ENCODE results near the gene KANSL1.
"Not testable (repeated sequence)": the region's sequence is repeated elsewhere in the genome, so short reads cannot be mapped to it uniquely, and the experiment has no call there.

Gene KANSL1

DNA sequence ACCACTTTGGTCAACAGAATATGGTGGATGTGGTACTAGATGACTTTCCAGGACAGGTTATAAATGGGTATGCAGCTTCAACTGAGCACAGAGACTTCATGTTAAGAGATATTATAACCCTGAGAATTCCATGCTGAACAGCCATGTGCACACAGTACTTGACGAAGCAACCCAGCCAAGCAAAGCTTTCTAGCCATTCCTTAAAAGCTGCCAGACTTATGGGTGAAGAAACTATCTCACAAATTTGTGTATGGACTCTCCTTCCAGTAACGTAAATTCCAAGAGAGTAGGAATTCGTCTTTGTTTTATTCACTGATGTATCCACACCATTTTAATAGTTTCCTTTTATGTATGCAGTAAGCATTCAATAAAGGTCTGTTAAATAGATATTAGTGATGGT, 76.1 kb downstream of the KANSL1 start:
- DNase-seq (ENCODE audit: low read depth): no peak

DNA sequence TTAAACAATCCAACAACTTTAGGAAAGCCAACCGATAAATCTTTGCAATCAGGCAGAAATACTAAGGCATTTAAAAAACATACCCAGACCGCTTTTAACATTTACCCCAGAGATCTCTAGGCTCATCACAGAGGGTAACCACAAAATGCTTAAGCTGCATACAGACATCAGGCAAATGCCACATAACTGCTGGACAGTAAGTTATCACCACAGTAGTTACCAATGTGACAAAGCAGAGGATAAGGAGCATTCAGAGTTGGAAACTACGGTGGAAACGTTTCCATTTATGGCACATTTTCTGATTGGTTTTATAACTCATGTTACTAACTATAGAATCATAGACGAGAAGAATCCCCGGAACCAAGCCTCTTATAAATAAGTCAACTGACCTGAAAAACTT, 77.5 kb downstream of the KANSL1 start:
- DNase-seq (ENCODE audit: low read depth): no peak

DNA sequence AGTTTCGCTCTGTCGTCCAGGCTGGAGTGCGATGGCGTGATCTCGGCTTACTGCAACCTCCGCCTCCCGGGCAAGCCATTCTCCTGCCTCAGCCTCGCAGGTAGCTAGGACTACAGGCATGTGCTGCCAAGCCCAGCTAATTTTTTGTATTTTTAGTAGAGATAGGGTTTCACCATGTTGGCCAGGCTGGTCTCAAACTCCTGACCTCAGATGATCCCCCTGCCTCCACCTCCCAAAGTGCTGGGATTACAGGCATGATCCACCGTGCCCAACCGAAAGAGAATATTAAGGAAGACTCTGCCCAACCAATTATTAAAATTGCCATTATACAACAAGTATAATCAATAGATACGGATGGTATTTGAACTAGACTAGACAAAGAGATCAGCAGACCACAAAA, 82.0 kb downstream of the KANSL1 start:
- DNase-seq (ENCODE audit: low read depth): not testable (repeated sequence)

DNA sequence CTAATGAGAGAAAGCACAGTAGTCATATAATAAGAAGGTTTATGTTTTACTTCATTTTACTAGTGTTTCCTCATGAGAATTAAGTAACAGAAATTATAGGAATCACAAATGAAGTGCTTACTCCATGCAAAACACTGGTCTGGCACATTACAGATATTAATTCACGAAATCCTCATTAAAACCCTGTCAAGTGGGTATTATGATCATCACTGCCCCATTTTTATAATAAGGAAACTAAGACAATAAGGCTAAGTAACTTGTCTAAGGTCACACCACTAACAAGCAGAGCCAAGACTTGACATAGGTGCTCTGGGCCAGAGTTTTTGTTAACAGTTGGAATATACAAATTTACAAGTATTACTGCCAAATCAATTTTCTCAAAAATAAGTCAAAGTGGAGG, 83.0 kb downstream of the KANSL1 start:
- DNase-seq (ENCODE audit: low read depth): no peak

DNA sequence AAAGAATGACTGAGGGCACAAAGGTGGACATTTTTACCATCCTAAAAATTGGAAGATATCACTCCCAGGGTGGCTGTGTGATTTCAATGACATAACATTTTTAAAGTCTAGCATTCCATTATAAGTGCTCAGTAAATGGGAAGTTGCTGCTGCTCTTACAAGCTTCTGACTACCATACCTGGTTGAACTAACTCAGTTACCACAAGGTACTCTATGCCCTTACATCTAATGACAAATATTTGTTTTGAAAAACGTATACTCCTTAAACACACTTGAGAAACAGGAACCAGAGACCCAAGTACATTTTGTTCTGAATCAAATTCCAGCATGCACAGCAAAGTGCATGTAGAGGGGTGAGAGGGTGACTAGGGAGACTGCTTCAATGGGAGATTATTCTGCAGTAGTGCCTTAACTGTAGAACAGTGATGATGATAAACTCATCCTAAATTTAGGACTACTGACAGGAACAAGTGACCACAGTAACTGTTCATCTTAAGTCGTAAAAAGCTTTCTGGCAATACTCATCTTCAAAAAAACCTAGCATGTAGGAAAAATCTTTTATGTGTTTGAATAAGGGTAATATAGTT, 83.5 kb downstream of the KANSL1 start:
- DNase-seq (ENCODE audit: low read depth): no peak

DNA sequence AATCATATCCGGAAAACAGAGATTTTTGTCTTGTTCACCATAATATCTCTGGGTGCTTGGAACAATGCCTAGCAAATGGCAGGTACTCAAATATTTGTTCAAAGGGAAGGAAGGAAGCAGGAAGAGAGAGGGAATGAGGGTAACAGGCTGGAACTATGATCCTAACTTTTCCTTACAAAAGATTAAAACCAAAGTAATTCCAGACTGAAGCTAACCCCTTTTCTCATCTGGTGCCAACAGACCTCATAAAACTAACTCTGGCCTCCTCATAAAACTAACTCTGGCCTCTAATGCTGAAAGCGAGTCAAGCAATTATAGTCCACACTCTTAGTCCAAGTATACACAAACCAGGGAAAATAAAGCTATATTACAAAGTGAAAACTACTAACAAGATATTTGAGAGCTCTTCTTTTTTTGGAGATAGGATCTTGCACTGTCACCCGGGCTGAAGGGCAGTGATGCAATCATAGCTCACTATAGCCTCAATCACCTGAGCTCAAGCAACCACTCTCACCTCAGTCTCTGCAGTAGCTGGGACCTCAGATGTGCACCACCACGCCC, 84.6 kb downstream of the KANSL1 start:
- DNase-seq (ENCODE audit: low read depth): no peak

DNA sequence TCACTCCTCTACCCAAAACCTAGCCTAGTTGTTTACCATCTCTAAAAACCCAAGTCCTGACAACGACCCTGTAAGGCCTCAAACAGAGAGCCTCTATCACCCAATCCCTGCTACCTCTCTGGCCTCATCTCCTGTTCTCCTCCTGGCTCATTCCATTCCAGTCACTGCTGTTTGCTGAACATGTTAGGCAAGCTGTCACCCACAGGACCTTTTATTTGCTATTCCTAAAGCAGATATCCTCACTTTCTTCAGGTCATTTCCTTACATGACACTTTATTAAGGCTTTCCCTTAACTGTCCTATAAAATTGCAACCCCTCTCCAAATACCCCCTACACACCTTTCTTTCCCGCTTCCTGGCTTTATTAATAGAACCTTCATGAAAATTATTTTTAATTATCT, 85.1 kb downstream of the KANSL1 start:
- DNase-seq (ENCODE audit: low read depth): no peak

DNA sequence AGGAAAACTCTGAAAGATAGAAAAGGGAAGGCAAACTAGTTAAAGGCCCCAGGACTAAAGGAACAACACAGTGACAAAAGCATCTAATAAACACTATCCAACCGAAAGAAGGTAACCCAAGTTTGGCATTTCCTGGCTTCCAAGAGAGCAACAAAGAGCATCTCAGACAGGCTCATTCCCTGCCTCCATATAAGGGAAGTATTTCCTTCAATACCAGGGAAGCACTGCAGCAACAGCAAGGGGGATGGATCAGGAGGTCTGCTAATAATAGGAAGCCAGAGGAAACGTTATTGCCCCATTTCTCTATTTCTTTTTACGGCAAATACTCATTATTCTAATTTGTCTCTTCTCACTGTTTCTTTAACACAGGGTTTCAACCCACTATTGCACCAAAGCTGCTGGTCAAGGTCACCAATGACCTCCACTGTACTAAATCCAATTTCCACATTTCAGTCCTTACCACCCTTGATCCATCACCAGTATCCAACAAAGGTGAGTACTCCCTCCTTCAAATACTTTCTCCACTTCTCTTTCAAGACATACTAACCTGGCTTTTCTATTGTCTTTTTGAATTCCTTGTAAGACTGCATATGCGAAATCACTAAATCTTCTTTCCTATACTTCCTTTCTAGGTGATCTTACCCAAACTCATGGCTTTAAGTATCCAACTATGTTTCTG, 86.1 kb downstream of the KANSL1 start:
- DNase-seq (ENCODE audit: low read depth): no peak

DNA sequence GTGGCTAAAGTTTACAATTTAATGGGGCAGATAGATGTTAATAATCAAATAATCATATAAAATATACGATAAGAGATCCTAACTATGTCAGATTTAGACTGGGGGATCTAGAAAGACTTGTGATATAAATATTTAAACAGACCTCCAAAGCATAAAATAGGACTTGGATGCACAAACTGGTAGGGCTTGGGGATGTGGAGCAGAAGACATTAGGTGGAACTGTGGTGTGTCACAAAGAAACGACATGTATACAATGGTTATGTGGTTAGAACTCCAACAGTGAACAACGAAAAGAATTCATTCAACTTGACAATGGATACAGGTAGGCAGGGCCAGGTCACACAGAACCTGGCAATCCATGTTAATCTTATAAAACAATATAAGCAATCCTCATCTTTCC, 90.4 kb downstream of the KANSL1 start:
- DNase-seq (ENCODE audit: low read depth): not testable (repeated sequence)

DNA sequence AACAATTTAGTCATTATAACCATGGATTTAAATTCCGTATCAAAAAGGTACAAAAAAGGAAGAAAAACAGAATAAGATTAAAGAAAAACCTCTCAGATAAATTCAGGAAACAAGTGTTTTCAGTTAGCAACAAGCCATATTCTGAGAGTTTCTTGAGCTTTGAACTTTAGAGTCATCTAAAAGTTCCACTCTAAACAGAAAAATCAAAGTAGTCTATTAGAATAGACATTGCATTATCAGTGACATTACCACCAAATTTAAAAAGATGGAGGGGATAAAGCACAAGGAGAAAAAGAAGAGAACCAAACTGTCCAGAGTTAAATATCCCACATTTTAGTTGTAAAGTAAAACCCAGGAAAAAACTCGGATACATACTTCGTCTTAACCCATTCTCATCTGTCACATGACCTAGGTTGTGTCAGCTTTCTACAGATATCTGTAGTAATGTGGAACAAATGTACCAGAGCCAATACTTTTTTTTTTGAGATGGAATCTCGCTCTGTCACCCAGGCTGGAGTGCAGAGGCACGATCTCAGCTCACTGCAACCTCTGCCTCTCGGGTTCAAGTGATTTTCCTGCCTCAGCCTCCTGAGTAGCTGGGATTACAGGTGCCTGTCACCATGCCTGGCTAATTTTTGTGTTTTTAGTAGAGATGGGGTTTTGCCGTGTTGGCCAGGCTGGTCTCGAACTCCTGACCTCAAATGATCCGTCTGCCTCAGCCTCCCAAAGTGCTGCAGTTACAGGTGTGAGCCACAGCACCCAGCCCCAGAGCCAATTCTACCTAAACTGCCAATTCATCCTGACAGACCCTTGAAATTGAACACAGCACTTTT, 91.2 kb downstream of the KANSL1 start:
- DNase-seq (ENCODE audit: low read depth): not testable (repeated sequence)

DNA sequence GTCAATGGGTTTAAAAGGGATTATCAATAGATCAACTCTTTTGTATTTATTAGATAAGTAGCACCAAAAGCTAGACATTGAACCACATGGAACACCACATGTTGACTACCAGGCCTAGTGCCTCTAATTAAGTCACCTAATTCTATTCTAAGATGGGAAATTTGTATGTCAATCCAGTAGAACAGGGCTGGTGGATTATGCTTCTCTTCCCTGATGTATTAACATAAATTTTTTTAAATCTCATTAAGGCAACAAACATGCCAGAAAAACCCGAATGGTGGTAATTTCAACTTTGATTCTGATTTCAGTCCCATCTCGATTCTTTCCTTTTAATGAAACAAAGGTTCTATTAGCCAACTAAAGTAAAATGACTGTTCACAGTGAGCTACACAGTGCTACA, 92.6 kb downstream of the KANSL1 start:
- no peak for DNase-seq (ENCODE audit: low read depth)

DNA sequence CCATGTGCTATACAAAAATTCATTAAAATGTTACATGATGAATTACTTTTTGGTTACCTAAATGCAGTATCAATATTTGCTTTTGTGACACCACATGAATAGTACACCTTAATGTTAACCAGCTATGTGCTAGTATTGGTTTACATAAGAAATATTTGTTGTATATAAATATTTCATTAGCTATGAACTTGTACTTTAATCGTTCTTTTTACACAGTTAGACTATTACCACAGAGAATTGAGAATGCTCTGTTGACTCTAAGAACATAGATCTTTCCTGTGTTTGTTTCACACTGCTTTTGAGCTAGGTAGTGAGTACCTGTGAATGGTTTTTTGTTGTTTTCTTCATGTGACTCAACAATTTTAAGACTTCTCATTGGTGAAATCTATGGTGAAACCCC, 93.4 kb downstream of the KANSL1 start:
- no peak for DNase-seq (ENCODE audit: low read depth)

DNA sequence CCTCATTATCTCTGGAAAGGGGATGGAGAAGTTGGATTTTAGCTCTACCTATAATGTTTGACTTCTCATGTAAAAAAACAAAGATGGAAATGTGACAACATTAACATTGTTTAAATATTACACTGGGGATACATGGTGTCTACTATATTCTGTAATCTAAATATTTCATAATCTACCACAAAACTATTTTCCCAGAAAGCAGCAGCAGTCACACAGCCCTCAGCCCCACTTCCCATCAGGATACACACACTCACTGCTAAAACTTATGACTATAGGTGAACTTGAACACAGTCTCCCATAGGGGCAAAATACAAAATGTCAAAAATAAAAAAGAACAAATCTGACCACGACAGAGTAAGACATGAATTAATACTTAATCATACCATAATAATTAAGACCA, 95.7 kb downstream of the KANSL1 start:
- DNase-seq (ENCODE audit: low read depth): no peak

DNA sequence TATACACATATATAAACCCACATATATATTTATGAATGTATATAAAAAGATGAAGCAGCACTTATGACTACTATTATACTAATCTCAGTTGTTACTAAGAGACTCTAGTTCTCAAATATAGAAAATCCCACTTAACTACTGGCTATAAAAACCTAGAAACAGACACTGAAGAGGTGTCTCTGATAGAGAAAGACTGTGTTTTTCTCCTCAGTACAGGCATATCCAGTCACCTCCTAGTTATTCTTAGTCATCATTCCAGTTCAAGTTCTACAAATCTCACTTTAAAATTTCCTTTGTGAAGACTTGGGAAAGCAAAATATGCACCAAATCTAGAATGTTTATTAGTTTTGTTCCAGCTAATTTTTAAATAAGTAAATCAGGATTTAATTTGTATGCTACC, 100.2 kb downstream of the KANSL1 start:
- no peak for DNase-seq (ENCODE audit: low read depth)

DNA sequence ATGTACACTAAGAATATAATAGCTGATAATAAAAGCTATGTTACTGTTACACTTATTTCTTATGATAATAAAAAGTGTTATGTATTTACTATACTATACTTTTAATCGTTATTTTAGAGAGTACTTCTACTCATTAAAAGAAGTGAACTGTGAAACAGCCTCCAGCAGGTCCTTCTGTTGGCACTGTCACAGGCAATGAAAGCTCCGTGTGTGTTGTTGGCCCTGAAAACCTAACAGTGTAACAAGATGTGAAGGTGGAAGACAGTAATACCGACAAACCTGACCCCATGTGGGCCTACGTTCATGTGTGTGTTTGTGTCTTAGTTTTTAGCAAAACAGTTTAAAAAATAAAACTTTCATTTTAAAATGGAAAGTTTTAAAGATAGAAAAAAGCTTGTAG, 102.4 kb downstream of the KANSL1 start:
- no peak for DNase-seq (ENCODE audit: low read depth)

DNA sequence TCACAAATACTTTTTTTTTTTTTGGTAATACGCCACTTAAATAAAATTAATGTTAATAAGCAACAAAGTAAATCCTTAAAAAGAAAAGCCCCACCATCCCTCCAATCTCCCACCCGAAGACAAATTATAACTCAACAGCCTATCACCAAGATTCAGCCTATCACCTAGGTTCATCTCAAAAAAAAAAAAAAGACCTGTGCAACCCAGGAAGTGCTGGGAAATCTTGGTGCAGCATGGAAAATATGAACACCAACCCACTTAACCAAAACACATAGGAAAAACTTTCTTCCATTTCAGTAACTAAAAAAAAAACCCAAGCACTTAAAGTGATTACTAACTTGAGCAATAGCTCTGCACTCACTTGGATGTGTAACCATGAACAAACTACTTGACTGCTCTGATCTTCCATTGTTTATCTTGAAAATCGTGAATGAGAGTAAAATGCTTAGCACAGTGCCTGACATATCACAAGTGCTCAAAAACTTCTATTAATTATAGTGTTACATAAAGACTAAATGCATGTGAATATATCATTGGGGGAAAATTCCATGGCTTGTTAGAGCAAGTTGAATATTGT, 103.8 kb downstream of the KANSL1 start:
- no peak for DNase-seq (ENCODE audit: low read depth)

DNA sequence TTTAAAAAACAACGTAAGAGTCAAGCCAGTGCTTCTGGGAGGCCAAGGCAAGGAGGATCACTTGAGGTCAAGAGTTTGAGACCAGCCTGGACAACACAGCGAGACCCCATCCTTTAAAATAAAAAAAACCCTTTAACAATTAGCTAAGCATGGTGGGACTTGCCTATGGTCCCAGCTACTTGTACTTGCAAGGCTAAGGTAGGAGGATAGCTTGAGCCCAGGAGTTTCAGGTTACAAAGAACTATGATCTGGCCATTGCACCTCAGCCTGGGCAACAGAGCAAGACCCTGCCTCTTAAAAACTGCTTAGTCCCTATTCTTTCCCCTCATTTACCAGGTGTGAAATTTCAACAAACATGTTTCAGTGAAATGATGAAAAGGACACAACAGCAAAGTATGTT, 104.6 kb downstream of the KANSL1 start:
- no peak for DNase-seq (ENCODE audit: low read depth)

DNA sequence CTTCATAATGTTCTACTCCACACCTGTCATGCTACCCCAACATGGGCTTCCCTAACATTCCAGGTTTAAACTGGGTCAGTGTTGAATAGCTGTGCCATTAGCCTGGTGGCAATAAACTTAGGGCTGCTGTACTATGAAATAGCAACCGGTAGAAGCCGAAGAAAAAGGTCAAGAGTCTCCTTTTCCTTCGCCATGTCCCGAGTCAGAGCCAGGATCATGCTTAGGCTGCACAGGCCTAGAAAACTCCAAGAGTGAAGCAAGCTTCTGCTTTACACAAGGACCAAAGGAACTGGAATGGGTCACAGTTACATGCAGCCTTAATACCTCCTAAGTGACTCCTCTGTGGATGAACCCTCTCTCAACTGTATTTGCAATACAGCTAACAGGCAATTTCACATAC, 105.4 kb downstream of the KANSL1 start:
- DNase-seq (ENCODE audit: low read depth): not testable (repeated sequence)

DNA sequence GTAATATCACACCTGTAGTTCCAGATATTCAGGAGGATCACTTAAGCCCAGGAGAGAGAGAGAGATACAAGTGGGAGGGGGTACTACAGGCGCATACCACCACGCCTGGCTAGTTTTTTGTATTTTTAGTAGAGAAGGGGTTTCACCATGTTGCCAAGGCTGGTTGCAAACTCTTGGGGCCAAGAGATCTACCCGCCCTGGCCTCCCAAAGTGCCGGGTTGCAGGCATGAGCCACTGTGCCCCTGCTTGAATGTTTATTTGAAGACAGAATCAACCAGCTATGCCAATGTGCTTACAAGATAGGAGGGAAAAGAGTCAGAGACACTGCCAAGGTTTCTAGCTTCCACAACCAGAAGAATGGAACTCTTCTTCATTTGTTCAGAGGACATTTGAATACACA, 106.4 kb downstream of the KANSL1 start:
- no peak for DNase-seq (ENCODE audit: low read depth)

DNA sequence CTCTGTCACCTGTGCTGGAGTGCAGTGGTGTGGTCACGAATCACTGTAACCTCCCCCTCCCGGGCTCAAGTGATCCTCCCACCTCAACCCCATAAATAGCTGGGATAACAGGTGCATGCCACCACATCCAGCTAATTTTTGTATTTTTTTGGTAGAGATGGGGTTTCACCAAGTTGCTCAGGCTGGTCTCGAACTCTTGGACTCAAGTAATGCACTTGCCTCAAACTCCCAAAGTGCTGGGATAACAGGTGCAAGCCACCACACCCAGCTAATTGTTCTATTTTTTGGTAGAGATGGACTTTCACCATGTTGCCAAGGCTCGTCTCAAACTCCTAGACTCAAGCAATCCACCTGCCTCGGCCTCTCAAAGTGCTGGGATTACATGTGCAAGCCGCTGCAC, 107.7 kb downstream of the KANSL1 start:
- no peak for DNase-seq (ENCODE audit: low read depth)

DNA sequence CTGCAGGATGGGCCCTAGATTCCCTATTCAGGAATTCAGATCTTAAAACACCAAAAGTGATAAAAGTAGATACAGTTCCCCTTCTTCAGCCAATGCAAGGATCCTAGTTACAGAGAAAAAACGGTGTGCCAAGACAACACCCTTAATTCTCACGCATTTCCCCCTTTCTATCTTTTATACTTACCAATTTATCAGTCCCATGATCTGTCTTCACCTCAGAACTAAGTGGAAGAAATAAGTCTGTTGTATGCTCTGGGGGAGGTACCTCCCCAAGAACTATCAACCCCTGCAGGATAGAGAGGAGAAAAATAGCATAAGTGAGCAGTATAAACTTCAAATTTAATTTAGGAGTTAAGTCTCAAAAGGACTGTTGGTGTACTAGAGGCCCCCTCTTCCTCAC, 111.0 kb downstream of the KANSL1 start:
- DNase-seq (ENCODE audit: low read depth): no peak

DNA sequence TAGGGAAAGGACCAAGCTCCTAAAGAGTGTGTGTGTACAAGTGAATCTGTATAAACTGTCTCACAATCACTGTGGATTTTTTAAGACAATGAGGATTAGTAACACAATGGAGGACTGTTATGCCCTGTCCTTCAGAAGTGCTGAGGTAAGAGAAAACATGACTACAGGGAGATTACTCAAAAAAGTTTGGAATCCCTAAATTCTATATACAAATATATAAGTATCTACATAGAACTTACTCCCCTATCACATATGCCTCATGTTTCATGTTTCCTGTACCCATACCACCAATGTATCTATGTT, 112.3 kb downstream of the KANSL1 start:
- DNase-seq (ENCODE audit: low read depth): no peak

Measured in HS-5 (cell line).